ENCODE data around the gene HSD17B12.

GRCh38 chr11:43903969-43904368, 223.4 kb downstream of the HSD17B12 start:
- no peak for TF ChIP-seq CTCF (IDR thresholded peaks at IDR 0.05)
- TF ChIP-seq POLR2A (IDR thresholded peaks at IDR 0.05): no peak
